GM18951 (cell line): Measurements from ENCODE around the gene ITGB8.

Experiments
- POLR2A ChIP-seq: IDR thresholded peaks from 4 replicates; pipeline ENCODE4 v1.6.1; 2011; ENCODE audit warnings: mild to moderate bottlenecking; ENCODE audit not compliant: insufficient read length, insufficient read depth; ENCODE audit errors: extremely low read depth
- in situ Hi-C: fragments of 300-500 bp; cut with MboI; formaldehyde crosslinking; loops from one replicate; pipeline ENCODE4 v1.12.0; 2022; ENCODE audit warnings: low sequenced_read_pairs, mixed read lengths, inconsistent platforms; ENCODE audit not compliant: unreplicated experiment

The ITGB8 gene

DNA sequence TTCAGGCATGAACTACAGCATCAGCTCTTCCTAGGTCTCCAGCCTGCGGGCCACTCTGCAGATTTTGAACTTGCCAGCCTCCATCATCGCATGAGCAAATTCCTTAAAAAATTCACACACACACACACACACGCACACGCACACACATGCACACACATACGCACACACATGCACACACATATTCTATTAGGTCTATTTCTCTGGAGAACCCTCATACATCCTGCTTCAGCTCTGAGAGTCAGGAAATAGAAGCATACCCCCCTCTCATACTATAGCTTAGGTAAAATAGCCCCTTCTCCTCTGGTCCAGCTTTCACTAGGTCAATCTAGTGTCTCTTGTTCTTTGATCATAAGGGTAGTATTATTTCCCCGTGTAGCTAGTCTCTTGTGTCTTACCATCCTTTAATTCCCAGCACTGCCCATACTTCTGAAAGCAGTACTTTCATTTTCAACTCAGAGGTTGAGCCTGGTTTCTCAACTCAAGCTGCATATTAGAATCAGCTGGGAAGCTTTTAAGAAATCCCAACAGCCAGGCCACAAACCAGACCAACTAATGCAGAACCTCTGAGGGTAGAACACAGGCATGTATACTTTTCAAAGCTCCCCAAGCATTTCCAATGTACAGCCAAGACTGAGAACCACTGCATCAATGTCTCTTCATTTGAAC is 30.9 kb upstream of the ITGB8 start:
- in situ Hi-C loops: loop anchor here (10.0 kb wide), 3 partner anchors 55 to 545 kb away; no protein-coding TSS in a partner anchor
- no peak for TF ChIP-seq POLR2A

DNA sequence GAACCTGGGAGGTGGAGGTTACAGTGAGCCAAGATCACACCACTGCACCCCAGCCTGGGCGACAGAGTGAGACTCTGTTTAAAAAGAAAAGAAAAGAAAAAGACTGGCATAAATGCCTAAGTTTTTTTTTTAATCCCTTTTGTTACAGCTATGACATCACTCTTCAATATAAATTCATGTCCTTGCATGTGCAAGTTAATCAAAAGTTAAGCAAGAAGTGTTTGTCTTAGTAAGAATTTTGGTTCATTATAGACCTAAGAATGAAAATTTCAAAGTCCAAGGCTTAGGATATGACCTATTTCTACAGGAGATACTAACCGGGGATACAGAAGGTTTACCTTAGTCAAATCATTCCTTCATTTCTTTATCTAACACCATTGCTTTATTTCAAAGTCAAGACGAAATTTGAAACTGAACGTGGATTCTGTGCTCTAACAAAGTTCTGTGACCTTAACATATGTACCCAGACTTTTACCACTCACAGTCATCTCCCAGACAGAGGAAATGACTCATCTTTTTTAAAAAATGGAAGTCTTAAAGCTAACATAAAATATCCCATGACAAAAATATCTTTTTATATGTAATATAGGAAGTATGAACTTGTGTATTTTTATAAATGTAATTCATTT is 29.3 kb upstream of the ITGB8 start:
- in situ Hi-C loops: loop anchor here (10.0 kb wide), 3 partner anchors 57 to 547 kb away; no protein-coding TSS in a partner anchor
- no peak for TF ChIP-seq POLR2A

DNA sequence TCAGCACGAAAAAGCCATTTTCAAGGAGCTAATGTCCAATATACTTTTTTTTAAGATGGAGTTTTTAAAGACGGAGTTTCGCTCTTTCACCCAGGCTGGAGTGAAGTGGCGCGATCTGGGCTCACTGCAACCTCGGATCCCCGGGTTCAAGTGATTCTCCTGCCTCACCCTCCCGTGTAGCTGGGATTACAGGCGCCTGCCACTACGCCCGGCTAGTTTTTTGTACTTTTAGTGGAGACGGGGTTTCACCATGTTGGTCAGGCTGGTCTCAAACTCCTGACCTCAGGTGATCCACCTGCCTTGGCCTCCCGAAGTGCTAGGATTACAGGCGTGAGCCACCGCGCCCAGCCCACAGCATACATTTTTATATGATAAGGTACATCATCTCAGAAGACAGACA is 28.4 kb upstream of the ITGB8 start:
- in situ Hi-C loops: loop anchor here (10.0 kb wide), 3 partner anchors 57 to 547 kb away; no protein-coding TSS in a partner anchor

DNA sequence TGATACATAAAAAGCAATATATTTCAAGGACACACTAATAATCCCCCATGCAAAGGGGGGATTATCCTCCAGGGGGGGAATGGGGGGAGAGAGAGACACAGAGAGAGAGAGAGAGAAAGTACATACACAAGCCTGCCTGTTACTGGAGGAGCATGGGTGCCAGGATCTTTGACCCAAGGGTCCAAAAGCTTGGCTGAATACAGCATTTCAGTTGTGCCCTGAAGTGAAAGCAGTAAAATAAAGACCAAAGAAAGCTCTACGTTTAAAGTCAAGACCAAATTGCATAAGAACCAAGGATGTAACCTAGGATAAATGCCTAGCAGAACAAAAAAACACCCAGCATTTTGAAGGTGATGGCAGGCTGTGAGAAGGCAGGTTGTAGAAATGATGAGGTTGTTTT is 27.8 kb upstream of the ITGB8 start:
- in situ Hi-C loops: loop anchor here (10.0 kb wide), 3 partner anchors 58 to 548 kb away; no protein-coding TSS in a partner anchor
- no peak for TF ChIP-seq POLR2A

DNA sequence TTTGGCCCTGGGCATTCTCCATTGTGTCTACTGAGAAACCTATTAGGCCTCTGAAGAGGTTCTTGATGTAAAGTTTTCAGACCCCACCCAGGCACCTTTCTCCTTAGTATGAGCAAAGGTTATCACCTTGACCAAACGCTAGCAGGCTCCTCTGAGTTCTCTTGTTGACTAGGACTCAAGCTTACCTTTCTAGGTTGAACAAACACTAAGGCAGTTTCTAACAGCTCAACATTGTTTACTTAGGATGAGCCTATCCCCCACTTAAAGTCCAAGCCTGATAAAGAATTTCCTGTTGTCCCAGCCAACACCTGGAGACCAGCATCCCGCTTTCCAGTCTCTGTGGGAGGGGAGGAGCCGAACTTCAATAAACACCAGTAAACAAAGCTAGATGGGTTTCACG is 26.3 kb upstream of the ITGB8 start:
- in situ Hi-C loops: loop anchor here (10.0 kb wide), 3 partner anchors 60 to 550 kb away; no protein-coding TSS in a partner anchor
- no peak for TF ChIP-seq POLR2A

DNA sequence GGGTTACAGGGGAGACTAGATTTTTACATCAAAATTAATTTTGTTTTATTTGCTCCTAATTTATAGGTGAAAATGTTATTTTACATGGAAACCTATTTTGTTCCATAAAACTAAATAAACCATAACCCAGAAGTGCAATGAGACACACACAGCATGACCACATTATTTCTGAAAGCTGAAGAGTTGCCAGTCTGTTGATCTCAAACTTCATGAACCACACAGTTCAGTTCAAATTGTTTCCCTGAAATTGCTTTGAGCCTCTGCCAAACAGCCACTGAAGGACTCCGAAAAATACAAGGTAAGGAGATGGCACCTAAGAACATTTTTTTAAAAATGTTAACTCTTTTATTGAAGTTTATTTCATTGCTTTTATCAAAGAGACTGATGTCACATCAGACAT is 25.0 kb upstream of the ITGB8 start:
- no peak for TF ChIP-seq POLR2A
- in situ Hi-C loops: loop anchor here (10.0 kb wide), 3 partner anchors 61 to 551 kb away; no protein-coding TSS in a partner anchor

DNA sequence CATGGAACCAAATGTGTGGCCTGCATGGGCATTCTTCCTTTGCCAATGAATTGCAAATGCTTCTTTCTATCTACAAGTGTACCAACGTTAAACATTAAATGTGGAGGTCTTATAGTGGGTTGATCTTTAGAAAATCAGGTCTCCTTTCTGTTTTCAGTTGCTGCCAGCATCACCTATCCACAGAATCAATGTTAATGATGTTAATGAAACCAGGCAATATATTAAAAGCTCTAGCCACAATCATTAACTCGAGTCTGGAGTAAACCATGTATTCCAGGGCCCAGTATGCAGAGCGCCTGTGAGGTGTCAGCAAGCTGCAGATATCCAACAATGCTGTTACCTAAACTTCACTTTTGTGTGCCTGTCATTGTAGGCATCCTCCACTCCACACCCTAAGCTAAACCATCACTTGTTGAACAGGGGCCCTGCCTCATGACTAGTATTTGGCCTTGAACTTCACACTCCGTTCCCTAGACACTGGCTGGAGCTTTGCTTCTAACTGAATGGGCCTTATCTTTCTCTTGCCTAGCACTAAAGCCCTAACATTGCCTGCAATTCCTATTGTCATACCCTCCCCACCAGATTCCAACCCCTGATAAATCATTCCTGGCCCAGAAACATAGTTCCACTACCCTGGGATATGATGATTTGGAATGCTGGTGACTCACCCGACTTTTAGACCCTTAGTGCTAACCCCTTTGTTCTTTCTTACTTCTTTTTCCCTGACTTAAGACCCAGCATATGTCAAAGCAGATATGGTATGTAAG is 24.3 kb upstream of the ITGB8 start:
- in situ Hi-C loops: loop anchor here (10.0 kb wide), 3 partner anchors 62 to 552 kb away; no protein-coding TSS in a partner anchor
- no peak for TF ChIP-seq POLR2A

DNA sequence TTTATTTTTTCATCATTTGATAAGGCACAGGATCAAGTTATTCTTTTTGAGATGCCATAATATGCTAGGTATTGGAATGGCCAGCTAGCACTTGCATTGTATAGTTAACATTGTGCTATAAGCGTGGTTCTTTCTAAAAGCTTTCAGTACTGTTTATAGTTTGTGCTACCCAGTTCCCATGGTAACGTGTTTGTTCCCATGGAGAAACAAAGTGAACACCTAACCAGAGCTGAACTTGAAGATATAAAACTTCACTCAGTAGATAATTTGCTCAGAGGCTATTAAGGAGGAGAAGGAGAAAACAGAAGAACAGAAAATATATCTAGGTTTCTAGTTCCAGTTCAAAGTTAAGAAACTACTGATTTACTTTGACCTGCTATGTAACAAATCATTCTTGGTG is 23.6 kb upstream of the ITGB8 start:
- no peak for TF ChIP-seq POLR2A
- in situ Hi-C loops: loop anchor here (10.0 kb wide), 3 partner anchors 62 to 552 kb away; no protein-coding TSS in a partner anchor

DNA sequence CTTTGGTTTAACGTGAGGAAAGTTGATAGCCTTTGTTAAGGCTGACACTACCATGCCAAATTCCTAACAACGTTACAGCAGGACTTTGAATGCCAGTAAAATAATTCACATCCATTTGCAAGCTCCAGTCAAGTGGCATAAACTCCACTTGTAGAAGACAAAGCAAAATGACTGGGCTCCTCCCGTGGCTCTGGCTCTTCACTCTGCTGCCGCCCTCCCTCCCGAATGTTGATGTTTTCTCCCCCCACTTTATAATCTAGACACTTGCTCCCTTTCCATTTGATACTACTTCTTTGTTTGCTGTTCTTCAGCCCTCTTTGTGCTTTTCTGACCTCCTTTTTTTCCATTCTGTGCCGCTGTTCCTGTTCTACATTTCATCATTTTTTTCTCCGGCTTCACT is 22.8 kb upstream of the ITGB8 start:
- in situ Hi-C loops: loop anchor here (10.0 kb wide), 3 partner anchors 63 to 553 kb away; no protein-coding TSS in a partner anchor
- no peak for TF ChIP-seq POLR2A

DNA sequence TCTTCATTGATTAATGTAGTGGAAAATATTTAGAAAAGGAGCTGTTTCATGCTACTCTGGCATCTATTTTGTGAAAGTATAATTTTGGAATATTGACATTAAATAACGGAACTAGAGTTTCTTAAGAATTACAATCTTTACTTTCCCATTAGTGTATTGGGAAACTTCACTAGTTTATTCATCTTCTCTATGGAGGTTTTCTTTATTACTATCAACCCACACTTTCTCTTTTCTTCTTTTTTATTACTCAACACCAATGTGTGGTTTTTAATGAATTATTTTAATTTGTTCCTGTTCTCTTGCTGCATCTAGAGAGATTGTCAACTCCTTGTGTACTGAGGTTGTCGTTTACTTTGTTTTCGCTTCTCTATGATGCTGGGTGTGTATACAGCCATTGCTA is 20.4 kb upstream of the ITGB8 start:
- no peak for TF ChIP-seq POLR2A
- in situ Hi-C loops: no loop called here

DNA sequence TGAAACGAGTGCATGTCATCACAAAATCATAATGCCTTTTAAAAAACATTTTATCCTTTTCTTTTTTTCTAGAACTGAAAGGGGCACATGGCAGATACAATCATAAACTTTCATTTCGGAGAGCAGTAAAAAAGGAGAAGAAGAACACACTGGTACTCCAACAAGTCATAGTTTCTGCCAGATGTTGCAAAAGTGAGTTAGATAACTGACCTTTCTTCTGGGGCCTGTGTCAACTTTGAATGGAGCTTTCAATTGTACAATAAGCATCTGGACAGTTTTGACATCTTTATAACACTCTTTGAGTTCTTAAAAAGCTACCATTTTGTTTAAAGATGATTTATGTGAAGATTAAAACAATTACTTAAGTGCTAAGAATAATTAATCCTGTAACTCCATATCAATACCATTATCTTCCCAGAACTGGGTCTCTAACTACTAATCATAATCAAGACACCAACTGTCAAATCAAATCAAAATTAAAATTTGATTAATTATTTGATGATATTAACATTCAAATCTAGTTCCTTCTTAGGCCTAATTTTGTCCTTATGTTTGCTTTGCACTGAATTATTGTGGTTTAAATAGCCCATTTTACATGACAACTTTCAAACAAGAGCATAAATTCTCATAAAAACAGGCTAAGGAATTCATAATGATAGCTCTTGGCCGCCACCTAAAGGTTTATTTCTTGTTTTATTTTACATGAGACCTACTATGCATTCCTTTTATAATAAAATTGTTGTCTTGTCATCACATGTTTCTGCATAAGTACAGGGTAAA is 19.5 kb upstream of the ITGB8 start:
- no peak for TF ChIP-seq POLR2A
- in situ Hi-C loops: no loop called here

DNA sequence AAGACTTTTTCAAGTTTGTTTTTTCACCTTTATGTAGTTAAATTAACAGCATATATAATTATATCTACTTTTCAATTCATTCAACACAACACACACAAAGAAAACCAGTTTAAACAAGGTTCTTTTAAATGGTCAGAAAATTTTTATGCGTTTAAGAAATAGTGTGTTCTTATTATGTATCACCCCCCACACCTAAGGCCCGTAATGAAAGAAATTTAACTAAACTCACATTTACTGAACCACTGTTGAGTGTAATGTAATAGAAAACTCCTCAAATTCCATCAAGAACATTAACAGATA is 19.0 kb upstream of the ITGB8 start:
- in situ Hi-C loops: no loop called here
- TF ChIP-seq POLR2A: no peak

DNA sequence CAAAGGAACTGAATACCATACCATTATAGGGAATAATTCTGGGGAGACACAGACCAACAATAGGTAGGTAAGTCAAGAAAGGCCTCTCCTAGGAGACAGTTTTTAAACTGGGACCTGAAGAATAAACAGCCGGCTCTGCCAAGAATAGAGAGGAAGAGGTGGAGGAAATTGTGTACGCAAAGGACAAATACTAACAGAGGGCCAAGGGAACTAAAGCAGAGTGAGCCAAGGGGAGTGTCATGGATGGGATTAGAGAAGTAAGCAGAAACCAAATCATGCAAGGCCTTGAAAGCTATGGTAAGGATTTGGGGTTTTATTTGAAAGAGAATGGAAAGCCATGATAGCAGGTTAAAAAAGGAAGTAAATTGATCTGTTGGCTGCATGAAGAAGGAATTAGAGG is 18.1 kb upstream of the ITGB8 start:
- no peak for TF ChIP-seq POLR2A
- in situ Hi-C loops: no loop called here
